Fibroblast of villous mesenchyme (primary cell): ENCODE results near the gene CAPN13. TPM values are rescaled to one million over a fixed set of nuclear protein-coding genes. Genes with fewer than 3 reads are reported as not detected.

Experiments used
- DNase-seq: peaks from one replicate; pipeline ENCODE4 v3.0.0-alpha.2; 2010; ENCODE audit warnings: low read depth
- H3K4me3 ChIP-seq: 2 replicates; pipeline ENCODE4 v1.5.1; 2011; ENCODE audit warnings: low read depth, mild to moderate bottlenecking, low read length
- total RNA-seq: library from RNA; depleted of rRNA; stranded (reverse); fragments of >200 nt; gene quantifications from 2 replicates; pipeline ENCODE4 v1.2.3, GENCODE V29; 2012
- TF ChIP-seq, protein P1 (sequence below): IDR thresholded peaks from 2 replicates; pipeline ENCODE4 v1.5.1; 2012; ENCODE audit warnings: low read depth, mild to moderate bottlenecking, low read length; ENCODE audit not compliant: insufficient read depth

Gene CAPN13
- total RNA-seq, 1 donor: not detected

DNA sequence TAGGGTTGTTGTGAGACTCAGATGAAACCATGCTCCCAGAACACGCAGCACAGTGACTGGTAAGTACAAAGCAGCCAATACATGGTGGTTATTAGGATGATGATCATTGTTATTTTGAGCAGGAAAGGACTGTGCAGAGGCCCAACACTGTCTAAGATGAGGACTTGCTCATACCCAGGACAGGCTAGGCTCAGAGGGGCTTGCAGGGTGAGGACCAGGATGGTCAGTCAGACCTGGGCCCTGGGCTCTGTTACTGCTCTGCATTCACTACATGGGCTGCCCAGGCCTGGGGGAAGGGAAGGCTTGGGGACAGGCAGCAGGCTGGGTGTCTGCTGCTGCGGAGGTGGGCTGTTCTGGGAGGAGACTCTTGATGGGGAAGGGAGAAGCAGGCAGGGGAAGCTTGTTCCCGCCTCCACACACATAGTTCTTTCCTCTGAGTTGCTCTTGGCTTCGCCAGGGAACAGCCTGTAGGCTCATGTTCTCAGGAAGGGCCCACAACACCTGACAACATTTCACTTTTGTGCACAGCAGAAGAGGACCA, 17.5 kb downstream of the CAPN13 start:
- no peak overlapping the region for H3K4me3 ChIP-seq
- TF ChIP-seq, protein P1, sequence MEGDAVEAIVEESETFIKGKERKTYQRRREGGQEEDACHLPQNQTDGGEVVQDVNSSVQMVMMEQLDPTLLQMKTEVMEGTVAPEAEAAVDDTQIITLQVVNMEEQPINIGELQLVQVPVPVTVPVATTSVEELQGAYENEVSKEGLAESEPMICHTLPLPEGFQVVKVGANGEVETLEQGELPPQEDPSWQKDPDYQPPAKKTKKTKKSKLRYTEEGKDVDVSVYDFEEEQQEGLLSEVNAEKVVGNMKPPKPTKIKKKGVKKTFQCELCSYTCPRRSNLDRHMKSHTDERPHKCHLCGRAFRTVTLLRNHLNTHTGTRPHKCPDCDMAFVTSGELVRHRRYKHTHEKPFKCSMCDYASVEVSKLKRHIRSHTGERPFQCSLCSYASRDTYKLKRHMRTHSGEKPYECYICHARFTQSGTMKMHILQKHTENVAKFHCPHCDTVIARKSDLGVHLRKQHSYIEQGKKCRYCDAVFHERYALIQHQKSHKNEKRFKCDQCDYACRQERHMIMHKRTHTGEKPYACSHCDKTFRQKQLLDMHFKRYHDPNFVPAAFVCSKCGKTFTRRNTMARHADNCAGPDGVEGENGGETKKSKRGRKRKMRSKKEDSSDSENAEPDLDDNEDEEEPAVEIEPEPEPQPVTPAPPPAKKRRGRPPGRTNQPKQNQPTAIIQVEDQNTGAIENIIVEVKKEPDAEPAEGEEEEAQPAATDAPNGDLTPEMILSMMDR: no peak
- no peak for DNase-seq

DNA sequence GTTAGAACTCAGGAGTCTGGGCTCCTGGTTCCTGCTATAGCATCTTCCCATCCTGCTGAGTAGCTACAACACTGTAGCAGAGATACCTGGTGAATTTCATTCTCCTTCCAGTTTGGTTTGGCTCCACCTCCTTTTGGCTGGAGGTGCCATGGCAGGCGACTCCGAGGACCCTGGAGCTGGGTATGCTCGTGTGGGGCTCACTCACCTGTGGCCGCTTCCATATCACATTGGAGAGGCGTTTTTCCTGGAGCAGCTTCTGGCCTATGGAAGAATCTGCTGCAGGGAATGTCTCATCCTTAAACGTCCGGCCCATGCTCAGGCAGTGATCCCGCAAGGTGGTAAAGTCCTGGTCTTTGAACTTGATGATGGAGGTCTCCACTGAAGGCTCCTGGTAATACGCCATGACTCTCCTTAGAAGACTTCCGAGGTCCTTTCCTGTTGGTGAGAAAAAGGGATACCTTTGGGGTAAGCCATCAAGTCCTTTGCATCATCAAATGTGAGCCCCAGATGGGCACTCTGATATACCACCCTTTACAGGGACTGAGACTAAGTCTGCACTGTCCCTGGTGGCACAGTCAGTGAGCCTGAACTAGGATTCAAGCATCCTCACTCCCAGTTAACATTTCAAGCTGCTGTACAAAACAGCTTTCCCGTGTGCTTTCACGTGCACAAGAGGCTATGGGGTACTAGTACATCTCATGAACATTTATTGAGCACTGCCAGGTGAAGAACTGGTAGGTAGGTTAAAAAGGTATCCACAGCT, 20.1 kb downstream of the CAPN13 start:
- no peak for DNase-seq
- H3K4me3 ChIP-seq: no peak overlapping the region
- TF ChIP-seq, protein P1: no peak

DNA sequence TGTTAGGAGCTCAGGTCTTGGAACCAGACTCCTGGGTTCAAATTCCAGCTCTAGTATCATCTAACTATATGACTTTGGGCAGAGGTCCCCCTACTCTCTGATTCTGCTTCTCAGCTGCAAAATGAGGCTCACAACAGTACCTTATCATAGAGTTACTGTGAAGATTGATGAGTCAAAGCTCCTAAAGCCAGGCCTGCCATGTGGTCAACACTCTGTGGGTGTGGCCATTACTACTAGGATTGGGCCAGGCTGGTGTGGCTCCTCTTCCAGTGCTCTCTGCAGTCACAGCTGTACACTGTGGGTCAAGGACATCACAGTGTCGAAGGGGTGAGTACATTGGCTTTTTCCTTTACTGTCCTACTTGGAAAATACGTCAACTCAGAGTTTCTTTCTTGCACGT, 22.6 kb downstream of the CAPN13 start:
- H3K4me3 ChIP-seq: no peak overlapping the region
- DNase-seq: no peak
- TF ChIP-seq, protein P1: no peak

DNA sequence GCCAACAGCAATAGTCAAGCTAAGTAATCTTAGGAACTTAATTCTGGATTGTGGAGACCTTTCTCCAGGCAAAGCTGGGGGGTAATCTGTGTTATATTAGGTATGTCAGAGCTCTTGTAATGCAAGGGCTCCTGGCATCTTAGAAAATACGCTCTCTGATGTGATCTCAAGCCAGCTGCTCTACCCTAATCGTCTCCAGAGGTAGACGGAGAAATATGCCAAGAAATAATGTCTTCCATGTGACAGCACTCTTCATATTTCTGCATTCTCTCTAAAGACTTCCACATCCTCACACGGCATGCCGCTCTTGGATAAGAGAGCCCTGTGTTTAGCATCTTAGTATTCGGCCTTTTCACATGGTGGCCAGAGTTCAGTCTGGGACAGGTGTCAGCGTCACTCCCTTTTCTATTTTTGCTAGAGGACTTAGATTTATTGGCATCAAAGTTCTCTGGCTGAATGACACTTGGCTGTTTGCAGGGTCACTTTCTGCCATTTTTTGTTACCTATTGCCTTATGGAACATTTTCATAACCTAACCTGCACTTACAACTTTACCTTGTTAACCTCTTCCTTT, 25.2 kb downstream of the CAPN13 start:
- no peak for DNase-seq
- no peak overlapping the region for H3K4me3 ChIP-seq
- TF ChIP-seq, protein P1: no peak

GRCh38 chr2:30781451-30781850, 25.8 kb downstream of the CAPN13 start:
- DNase-seq: no peak
- H3K4me3 ChIP-seq: no peak overlapping the region
- TF ChIP-seq, protein P1: no peak

DNA sequence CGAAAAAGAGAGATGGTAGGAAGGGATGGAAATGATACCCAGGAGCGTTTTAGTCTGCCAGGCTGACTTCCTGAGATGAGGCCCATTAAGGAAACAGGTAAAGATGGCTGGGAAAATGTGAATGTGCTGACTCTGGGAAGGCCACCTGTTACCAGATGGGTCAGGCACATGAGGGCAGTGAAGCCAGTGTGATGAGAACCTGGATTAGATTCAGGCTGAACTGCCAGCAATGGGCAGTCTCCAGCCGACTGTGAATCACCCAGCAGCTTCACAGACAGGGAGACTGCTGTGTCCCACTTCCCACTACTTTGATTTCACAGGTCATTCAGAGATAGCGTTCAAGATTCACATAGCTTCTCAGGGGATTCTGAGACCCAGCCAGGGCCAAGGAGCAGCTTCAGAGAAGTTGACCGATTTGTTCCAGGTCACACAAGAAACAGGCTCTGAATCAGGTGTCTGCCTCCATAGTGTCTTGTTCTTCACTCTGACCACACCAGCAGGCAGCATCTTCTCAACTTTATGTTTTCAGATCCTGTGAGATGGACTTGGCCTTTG, 26.4 kb downstream of the CAPN13 start:
- no peak overlapping the region for H3K4me3 ChIP-seq
- no peak for DNase-seq
- TF ChIP-seq, protein P1: no peak
